ENCODE data around the gene MYH15.

The MYH15 gene

GRCh38 chr3:108459225-108459624, 51.2 kb downstream of the MYH15 start:
- Histone ChIP-seq H3K9me3 (ENCODE audit: control insufficient read depth in 1 of 2, low read length in 2 of 2) (no peaks in the 10 kb centered on the region), H3K27me3 (ENCODE audit: control insufficient read depth in 1 of 2, insufficient read depth in 2 of 2, low read length in 2 of 2) (no peaks in the 10 kb centered on the region), H3K27ac (ENCODE audit: low read depth, low read length) (no peak overlapping the region), H3K9ac (ENCODE audit: low read depth in 1 of 2, low read length in 2 of 2) (no peak overlapping the region), H3K36me3 (ENCODE audit: control insufficient read depth in 1 of 2, insufficient read depth in 2 of 2, low read length in 2 of 2) (no peaks in the 10 kb centered on the region), H3K4me1 (ENCODE audit: control insufficient read depth in 1 of 2, insufficient read depth in 2 of 2, low read length in 2 of 2) (no peaks in the 10 kb centered on the region), H3K4me3 (ENCODE audit: low read depth in 1 of 2, low read length in 2 of 2) (no peak overlapping the region)

- no peak overlapping the region for H3K9ac ChIP-seq (ENCODE audit: low read depth in 1 of 2, low read length in 2 of 2)
- H3K4me1 ChIP-seq (ENCODE audit: control insufficient read depth in 1 of 2, insufficient read depth in 2 of 2, low read length in 2 of 2): peaks cover 5 to 10% of the 10 kb centered on the region in 2 donors
- H3K27me3 ChIP-seq (ENCODE audit: control insufficient read depth in 1 of 2, insufficient read depth in 2 of 2, low read length in 2 of 2): no peaks in the 10 kb centered on the region
- no peak overlapping the region for H3K27ac ChIP-seq (ENCODE audit: low read depth, low read length)
- no peak overlapping the region for H3K4me3 ChIP-seq (ENCODE audit: low read depth in 1 of 2, low read length in 2 of 2)
- H3K9me3 ChIP-seq (ENCODE audit: control insufficient read depth in 1 of 2, low read length in 2 of 2): no peaks in the 10 kb centered on the region
- H3K36me3 ChIP-seq (ENCODE audit: control insufficient read depth in 1 of 2, insufficient read depth in 2 of 2, low read length in 2 of 2): no peaks in the 10 kb centered on the region
These were observed 55.1 kb downstream of the MYH15 start for GRCh38 chr3:108455212-108455705.

GRCh38 chr3:108453565-108453964, 56.8 kb downstream of the MYH15 start:
- Histone ChIP-seq H3K36me3 (ENCODE audit: control insufficient read depth in 1 of 2, insufficient read depth in 2 of 2, low read length in 2 of 2) (no peaks in the 10 kb centered on the region), H3K9ac (ENCODE audit: low read depth in 1 of 2, low read length in 2 of 2) (no peak overlapping the region), H3K27ac (ENCODE audit: low read depth, low read length) (no peak overlapping the region), H3K9me3 (ENCODE audit: control insufficient read depth in 1 of 2, low read length in 2 of 2) (peaks cover 0 to 4% of the 10 kb centered on the region in 2 donors), H3K4me1 (ENCODE audit: control insufficient read depth in 1 of 2, insufficient read depth in 2 of 2, low read length in 2 of 2) (peaks cover 5 to 10% of the 10 kb centered on the region in 2 donors), H3K4me3 (ENCODE audit: low read depth in 1 of 2, low read length in 2 of 2) (no peak overlapping the region), H3K27me3 (ENCODE audit: control insufficient read depth in 1 of 2, insufficient read depth in 2 of 2, low read length in 2 of 2) (no peaks in the 10 kb centered on the region)

GRCh38 chr3:108450444-108450843, 60.0 kb downstream of the MYH15 start:
- Histone ChIP-seq H3K4me1 (ENCODE audit: control insufficient read depth in 1 of 2, insufficient read depth in 2 of 2, low read length in 2 of 2) (peaks cover 5 to 10% of the 10 kb centered on the region in 2 donors), H3K4me3 (ENCODE audit: low read depth in 1 of 2, low read length in 2 of 2) (no peak overlapping the region), H3K27me3 (ENCODE audit: control insufficient read depth in 1 of 2, insufficient read depth in 2 of 2, low read length in 2 of 2) (no peaks in the 10 kb centered on the region), H3K27ac (ENCODE audit: low read depth, low read length) (no peak overlapping the region), H3K36me3 (ENCODE audit: control insufficient read depth in 1 of 2, insufficient read depth in 2 of 2, low read length in 2 of 2) (no peaks in the 10 kb centered on the region), H3K9me3 (ENCODE audit: control insufficient read depth in 1 of 2, low read length in 2 of 2) (peaks cover 14 to 16% of the 10 kb centered on the region in 2 donors), H3K9ac (ENCODE audit: low read depth in 1 of 2, low read length in 2 of 2) (no peak overlapping the region)

- H3K9ac ChIP-seq (ENCODE audit: low read depth in 1 of 2, low read length in 2 of 2): no peak overlapping the region
- H3K9me3 ChIP-seq (ENCODE audit: control insufficient read depth in 1 of 2, low read length in 2 of 2): peaks cover 14 to 16% of the 10 kb centered on the region in 2 donors
These were observed 61.8 kb downstream of the MYH15 start for GRCh38 chr3:108448593-108448992.

GRCh38 chr3:108447096-108447847, 63.1 kb downstream of the MYH15 start:
- H3K27me3 ChIP-seq (ENCODE audit: control insufficient read depth in 1 of 2, insufficient read depth in 2 of 2, low read length in 2 of 2): no peaks in the 10 kb centered on the region
- no peak overlapping the region for H3K9ac ChIP-seq (ENCODE audit: low read depth in 1 of 2, low read length in 2 of 2)
- H3K4me1 ChIP-seq (ENCODE audit: control insufficient read depth in 1 of 2, insufficient read depth in 2 of 2, low read length in 2 of 2): no peaks in the 10 kb centered on the region

More at GRCh38 chr3:108448593-108448992, 61.8 kb downstream of the MYH15 start:
- Histone ChIP-seq H3K4me3 (ENCODE audit: low read depth in 1 of 2, low read length in 2 of 2) (no peak overlapping the region), H3K4me1 (ENCODE audit: control insufficient read depth in 1 of 2, insufficient read depth in 2 of 2, low read length in 2 of 2) (peaks cover 2 to 6% of the 10 kb centered on the region in 2 donors), H3K27me3 (ENCODE audit: control insufficient read depth in 1 of 2, insufficient read depth in 2 of 2, low read length in 2 of 2) (no peaks in the 10 kb centered on the region), H3K36me3 (ENCODE audit: control insufficient read depth in 1 of 2, insufficient read depth in 2 of 2, low read length in 2 of 2) (no peaks in the 10 kb centered on the region), H3K27ac (ENCODE audit: low read depth, low read length) (no peak overlapping the region)

GRCh38 chr3:108442281-108442680, 68.1 kb downstream of the MYH15 start:
- no peak overlapping the region for H3K4me3 ChIP-seq (ENCODE audit: low read depth in 1 of 2, low read length in 2 of 2)
- no peak overlapping the region for H3K27ac ChIP-seq (ENCODE audit: low read depth, low read length)
- H3K27me3 ChIP-seq (ENCODE audit: control insufficient read depth in 1 of 2, insufficient read depth in 2 of 2, low read length in 2 of 2): no peaks in the 10 kb centered on the region
- no peaks in the 10 kb centered on the region for H3K36me3 ChIP-seq (ENCODE audit: control insufficient read depth in 1 of 2, insufficient read depth in 2 of 2, low read length in 2 of 2)
- H3K9me3 ChIP-seq (ENCODE audit: control insufficient read depth in 1 of 2, low read length in 2 of 2): peaks cover 10% of the 10 kb centered on the region in 2 donors
- no peak overlapping the region for H3K9ac ChIP-seq (ENCODE audit: low read depth in 1 of 2, low read length in 2 of 2)
- H3K4me1 ChIP-seq (ENCODE audit: control insufficient read depth in 1 of 2, insufficient read depth in 2 of 2, low read length in 2 of 2): no peaks in the 10 kb centered on the region

More at GRCh38 chr3:108447096-108447847, 63.1 kb downstream of the MYH15 start:
- H3K36me3 ChIP-seq (ENCODE audit: control insufficient read depth in 1 of 2, insufficient read depth in 2 of 2, low read length in 2 of 2): no peaks in the 10 kb centered on the region
- H3K9me3 ChIP-seq (ENCODE audit: control insufficient read depth in 1 of 2, low read length in 2 of 2): peaks cover 14 to 16% of the 10 kb centered on the region in 2 donors
- no peak overlapping the region for H3K27ac ChIP-seq (ENCODE audit: low read depth, low read length)
- H3K4me3 ChIP-seq (ENCODE audit: low read depth in 1 of 2, low read length in 2 of 2): no peak overlapping the region

- Histone ChIP-seq H3K9me3 (ENCODE audit: control insufficient read depth in 1 of 2, low read length in 2 of 2) (peaks cover 3 to 5% of the 10 kb centered on the region in 2 donors), H3K36me3 (ENCODE audit: control insufficient read depth in 1 of 2, insufficient read depth in 2 of 2, low read length in 2 of 2) (no peaks in the 10 kb centered on the region), H3K4me3 (ENCODE audit: low read depth in 1 of 2, low read length in 2 of 2) (no peak overlapping the region), H3K27ac (ENCODE audit: low read depth, low read length) (no peak overlapping the region), H3K27me3 (ENCODE audit: control insufficient read depth in 1 of 2, insufficient read depth in 2 of 2, low read length in 2 of 2) (no peaks in the 10 kb centered on the region), H3K9ac (ENCODE audit: low read depth in 1 of 2, low read length in 2 of 2) (no peak overlapping the region), H3K4me1 (ENCODE audit: control insufficient read depth in 1 of 2, insufficient read depth in 2 of 2, low read length in 2 of 2) (no peaks in the 10 kb centered on the region)
These were observed 68.9 kb downstream of the MYH15 start for GRCh38 chr3:108441518-108441917.

- Histone ChIP-seq H3K9me3 (ENCODE audit: control insufficient read depth in 1 of 2, low read length in 2 of 2) (peaks cover 0 to under 1% of the 10 kb centered on the region in 2 donors), H3K27me3 (ENCODE audit: control insufficient read depth in 1 of 2, insufficient read depth in 2 of 2, low read length in 2 of 2) (no peaks in the 10 kb centered on the region), H3K4me1 (ENCODE audit: control insufficient read depth in 1 of 2, insufficient read depth in 2 of 2, low read length in 2 of 2) (no peaks in the 10 kb centered on the region), H3K27ac (ENCODE audit: low read depth, low read length) (no peak overlapping the region), H3K9ac (ENCODE audit: low read depth in 1 of 2, low read length in 2 of 2) (no peak overlapping the region), H3K36me3 (ENCODE audit: control insufficient read depth in 1 of 2, insufficient read depth in 2 of 2, low read length in 2 of 2) (no peaks in the 10 kb centered on the region), H3K4me3 (ENCODE audit: low read depth in 1 of 2, low read length in 2 of 2) (no peak overlapping the region)
These were observed 69.3 kb downstream of the MYH15 start for GRCh38 chr3:108441071-108441507.

GRCh38 chr3:108438542-108438941, 71.9 kb downstream of the MYH15 start:
- Histone ChIP-seq H3K9me3 (ENCODE audit: control insufficient read depth in 1 of 2, low read length in 2 of 2) (no peaks in the 10 kb centered on the region), H3K4me1 (ENCODE audit: control insufficient read depth in 1 of 2, insufficient read depth in 2 of 2, low read length in 2 of 2) (no peaks in the 10 kb centered on the region), H3K27me3 (ENCODE audit: control insufficient read depth in 1 of 2, insufficient read depth in 2 of 2, low read length in 2 of 2) (no peaks in the 10 kb centered on the region), H3K4me3 (ENCODE audit: low read depth in 1 of 2, low read length in 2 of 2) (no peak overlapping the region), H3K36me3 (ENCODE audit: control insufficient read depth in 1 of 2, insufficient read depth in 2 of 2, low read length in 2 of 2) (no peaks in the 10 kb centered on the region), H3K27ac (ENCODE audit: low read depth, low read length) (no peak overlapping the region), H3K9ac (ENCODE audit: low read depth in 1 of 2, low read length in 2 of 2) (no peak overlapping the region)

Measured in duodenal mucosa (tissue), 2 donors.